HEK293 (cell line): Measurements from ENCODE around the gene PDF.

Experiments
- CTCF ChIA-PET: fragments of 350-600 bp; formaldehyde crosslinking; extraction: SDS; loops from one replicate; lab custom pipeline; 2021; ENCODE audit warnings: antibody characterized with exemption; lab: Yijun Ruan, JAX
- POLR2A ChIA-PET: fragments of 300-600 bp; formaldehyde crosslinking; extraction: SDS; loops from one replicate; lab custom pipeline; 2020; ENCODE audit warnings: antibody characterized with exemption, inconsistent platforms; lab: Yijun Ruan, JAX
- H3K27ac ChIP-seq: fragments of 200-500 bp; sonication (Bioruptor generic); 2 replicates; pipeline ENCODE4 v1.5.1; 2014; ENCODE audit warnings: low read depth, low read length, control low read depth, inconsistent platforms; ENCODE audit errors: extremely low read depth
- H3K36me3 ChIP-seq, 2 experiments: fragments of 200-500 bp in 1 of 2; sonication (Bioruptor generic) in 1 of 2; 1 replicate in 1 of 2; 2 replicates in 1 of 2; pipeline ENCODE4 v1.5.1; 2014 to 2017; ENCODE audit warnings: inconsistent platforms in 2 of 2, low read length in 2 of 2; ENCODE audit not compliant: control insufficient read depth in 2 of 2, insufficient read depth in 1 of 2
- H3K4me1 ChIP-seq: fragments of 200-500 bp; sonication (Bioruptor generic); 2 replicates; pipeline ENCODE4 v1.5.1; 2014; ENCODE audit warnings: mild to moderate bottlenecking, low read length, inconsistent platforms; ENCODE audit not compliant: control insufficient read depth, insufficient read depth
- H3K4me3 ChIP-seq: 2 replicates; pipeline ENCODE4 v1.5.1; 2011; ENCODE audit warnings: low read depth, mild to moderate bottlenecking, control low read depth, low read length, moderate library complexity
- H3K9me3 ChIP-seq: fragments of 200-500 bp; sonication (Bioruptor generic); 2 replicates; pipeline ENCODE4 v1.5.1; 2014; ENCODE audit warnings: low read depth, low read length, inconsistent platforms; ENCODE audit not compliant: control insufficient read depth, insufficient read depth
- IKZF3 ChIP-seq: fragments of 450-650 bp; IDR thresholded peaks from 2 replicates; pipeline ENCODE4 v1.5.0; 2018; ENCODE audit warnings: missing biosample characterization, mild to moderate bottlenecking, missing genetic modification characterization, moderate library complexity
- PRDM1 ChIP-seq: fragments of 450-650 bp; formaldehyde crosslinking; IDR thresholded peaks from 2 replicates; pipeline ENCODE4; 2016; ENCODE audit warnings: missing biosample characterization, missing genetic modification characterization
- SCRT2 ChIP-seq: fragments of 450-650 bp; formaldehyde crosslinking; IDR thresholded peaks from 2 replicates; pipeline ENCODE4 v1.5.1; 2016; ENCODE audit warnings: missing biosample characterization, missing genetic modification characterization
- ZEB2 ChIP-seq: fragments of 450-650 bp; formaldehyde crosslinking; IDR thresholded peaks from 2 replicates; pipeline ENCODE4 v1.5.1; 2016; ENCODE audit warnings: missing biosample characterization, missing genetic modification characterization
- ZNF133 ChIP-seq: fragments of 450-650 bp; formaldehyde crosslinking; IDR thresholded peaks from 2 replicates; pipeline ENCODE4 v1.5.1; 2016; ENCODE audit warnings: missing biosample characterization, missing genetic modification characterization
- ZNF184 ChIP-seq: fragments of 450-650 bp; IDR thresholded peaks from 2 replicates; pipeline ENCODE4 v1.5.1; 2018; ENCODE audit warnings: missing biosample characterization, mild to moderate bottlenecking, missing genetic modification characterization
- ZNF501 ChIP-seq: fragments of 450-650 bp; formaldehyde crosslinking; IDR thresholded peaks from 2 replicates; pipeline ENCODE4 v1.5.1; 2016; ENCODE audit warnings: missing biosample characterization, missing genetic modification characterization
- ZNF560 ChIP-seq: fragments of 450-650 bp; formaldehyde crosslinking; IDR thresholded peaks from 2 replicates; pipeline ENCODE4 v1.5.1; 2017; ENCODE audit warnings: missing biosample characterization, missing genetic modification characterization, borderline replicate concordance
- ZNF600 ChIP-seq: fragments of 450-650 bp; formaldehyde crosslinking; IDR thresholded peaks from 2 replicates; pipeline ENCODE4 v1.5.1; 2016; ENCODE audit warnings: missing biosample characterization, missing genetic modification characterization
- ZSCAN30 ChIP-seq: fragments of 450-650 bp; IDR thresholded peaks from 2 replicates; pipeline ENCODE4 v1.5.1; 2018; ENCODE audit warnings: missing biosample characterization, mild to moderate bottlenecking, missing genetic modification characterization, moderate library complexity
- TF ChIP-seq, protein P1 (sequence below): fragments of 450-650 bp; formaldehyde crosslinking; IDR thresholded peaks from 2 replicates; pipeline ENCODE4 v1.5.0; 2017; ENCODE audit warnings: missing biosample characterization, missing genetic modification characterization, borderline replicate concordance
- TF ChIP-seq, protein P2 (sequence below): fragments of 450-650 bp; formaldehyde crosslinking; IDR thresholded peaks from 2 replicates; pipeline ENCODE4 v1.5.1; 2016; ENCODE audit warnings: missing biosample characterization, missing genetic modification characterization
- TF ChIP-seq, protein P3 (sequence below): fragments of 450-650 bp; formaldehyde crosslinking; IDR thresholded peaks from 2 replicates; pipeline ENCODE4 v1.5.1; 2016; ENCODE audit warnings: missing biosample characterization, missing genetic modification characterization, low read depth
- TF ChIP-seq, protein P4 (sequence below): sonication (generic); formaldehyde crosslinking; IDR thresholded peaks from 2 replicates; pipeline ENCODE4 v1.8.1; 2022; ENCODE audit warnings: mild to moderate bottlenecking, moderate library complexity, missing genetic modification reagents
- TF ChIP-seq, protein P5 (sequence below): fragments of 450-650 bp; formaldehyde crosslinking; IDR thresholded peaks from 2 replicates; pipeline ENCODE4 v1.5.1; 2017; ENCODE audit warnings: missing biosample characterization, mild to moderate bottlenecking, missing genetic modification characterization, moderate library complexity
- TF ChIP-seq, protein P6 (sequence below): fragments of 450-650 bp; formaldehyde crosslinking; IDR thresholded peaks from 2 replicates; pipeline ENCODE4 v1.5.1; 2017; ENCODE audit warnings: missing biosample characterization, missing genetic modification characterization

PDF gene

DNA sequence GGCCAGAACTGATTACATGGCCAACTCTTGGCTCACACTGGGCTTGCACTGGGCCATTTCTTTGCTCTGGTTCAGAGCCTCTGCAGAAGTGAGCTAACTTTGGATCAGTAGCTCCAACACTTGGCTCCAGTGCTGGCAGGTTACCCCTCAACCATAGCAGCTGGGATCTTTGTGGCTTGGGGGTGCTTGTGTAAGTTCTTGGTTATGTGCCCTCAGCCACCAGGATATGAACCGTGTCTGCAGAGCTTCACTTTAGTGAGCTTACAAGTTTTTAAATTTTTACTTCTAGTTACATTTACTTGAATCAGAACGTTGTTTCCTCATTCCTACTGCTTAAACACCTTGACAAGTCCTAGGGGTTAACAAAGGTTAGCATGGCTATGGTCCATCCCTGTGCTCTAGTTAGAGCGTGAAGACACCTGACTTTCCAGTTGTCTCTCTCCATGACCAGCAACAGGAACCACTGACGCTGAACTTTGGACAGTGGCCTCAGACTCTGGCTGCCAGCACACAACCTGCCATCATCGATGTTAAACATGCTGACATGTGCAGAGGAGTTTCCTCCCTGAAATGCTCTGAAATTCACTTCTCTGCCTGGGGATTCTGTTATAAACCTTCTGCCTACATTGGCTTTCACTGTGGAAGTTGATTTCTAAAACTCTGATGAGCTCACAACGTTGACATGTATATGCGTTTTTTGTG is 4.1 kb downstream of the PDF start:
- Histone ChIP-seq H3K4me1 (peaks cover 8% of the 10 kb centered on the region), H3K36me3 (peaks cover 25 to 79% of the 10 kb centered on the region in 2 experiments; a peak in 2 of 3 replicates), H3K4me3 (no peak overlapping the region), H3K9me3 (no peaks in the 10 kb centered on the region), H3K27ac (peak overlapping the region; percentile 38; the same call in 1 of the 2 replicates)
- ChIA-PET CTCF (interaction anchor here (0.8 kb wide), 1 partner anchor 12 kb away, joined by 3 read pairs; no protein-coding TSS in a partner anchor), POLR2A (interaction anchor here (4.9 kb wide), 1 partner anchor 14 kb away, joined by 27 read pairs; the partner anchor contains the start of genes COG8 and NIP7)
- TF ChIP-seq, protein P1, sequence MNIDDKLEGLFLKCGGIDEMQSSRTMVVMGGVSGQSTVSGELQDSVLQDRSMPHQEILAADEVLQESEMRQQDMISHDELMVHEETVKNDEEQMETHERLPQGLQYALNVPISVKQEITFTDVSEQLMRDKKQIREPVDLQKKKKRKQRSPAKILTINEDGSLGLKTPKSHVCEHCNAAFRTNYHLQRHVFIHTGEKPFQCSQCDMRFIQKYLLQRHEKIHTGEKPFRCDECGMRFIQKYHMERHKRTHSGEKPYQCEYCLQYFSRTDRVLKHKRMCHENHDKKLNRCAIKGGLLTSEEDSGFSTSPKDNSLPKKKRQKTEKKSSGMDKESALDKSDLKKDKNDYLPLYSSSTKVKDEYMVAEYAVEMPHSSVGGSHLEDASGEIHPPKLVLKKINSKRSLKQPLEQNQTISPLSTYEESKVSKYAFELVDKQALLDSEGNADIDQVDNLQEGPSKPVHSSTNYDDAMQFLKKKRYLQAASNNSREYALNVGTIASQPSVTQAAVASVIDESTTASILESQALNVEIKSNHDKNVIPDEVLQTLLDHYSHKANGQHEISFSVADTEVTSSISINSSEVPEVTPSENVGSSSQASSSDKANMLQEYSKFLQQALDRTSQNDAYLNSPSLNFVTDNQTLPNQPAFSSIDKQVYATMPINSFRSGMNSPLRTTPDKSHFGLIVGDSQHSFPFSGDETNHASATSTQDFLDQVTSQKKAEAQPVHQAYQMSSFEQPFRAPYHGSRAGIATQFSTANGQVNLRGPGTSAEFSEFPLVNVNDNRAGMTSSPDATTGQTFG (tag by site-specific recombination), result no peak
- TF ChIP-seq SCRT2 (peak; percentile 30; the same call in 1 of the 2 replicates), ZNF184 (tag by site-specific recombination) (no peak), ZNF501 (tag by site-specific recombination) (no peak), ZNF560 (tag by site-specific recombination) (no peak), PRDM1 (tag by site-specific recombination) (peak; percentile 35; the same call in 1 of the 2 replicates), ZSCAN30 (no peak), IKZF3 (no peak), ZNF600 (tag by site-specific recombination) (no peak; the same call in 1 of the 2 replicates), ZNF133 (tag by site-specific recombination) (no peak), ZEB2 (tag by site-specific recombination) (no peak)
- TF ChIP-seq, protein P2, sequence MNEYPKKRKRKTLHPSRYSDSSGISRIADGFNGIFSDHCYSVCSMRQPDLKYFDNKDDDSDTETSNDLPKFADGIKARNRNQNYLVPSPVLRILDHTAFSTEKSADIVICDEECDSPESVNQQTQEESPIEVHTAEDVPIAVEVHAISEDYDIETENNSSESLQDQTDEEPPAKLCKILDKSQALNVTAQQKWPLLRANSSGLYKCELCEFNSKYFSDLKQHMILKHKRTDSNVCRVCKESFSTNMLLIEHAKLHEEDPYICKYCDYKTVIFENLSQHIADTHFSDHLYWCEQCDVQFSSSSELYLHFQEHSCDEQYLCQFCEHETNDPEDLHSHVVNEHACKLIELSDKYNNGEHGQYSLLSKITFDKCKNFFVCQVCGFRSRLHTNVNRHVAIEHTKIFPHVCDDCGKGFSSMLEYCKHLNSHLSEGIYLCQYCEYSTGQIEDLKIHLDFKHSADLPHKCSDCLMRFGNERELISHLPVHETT (tag by site-specific recombination), result no peak
- TF ChIP-seq, protein P3, sequence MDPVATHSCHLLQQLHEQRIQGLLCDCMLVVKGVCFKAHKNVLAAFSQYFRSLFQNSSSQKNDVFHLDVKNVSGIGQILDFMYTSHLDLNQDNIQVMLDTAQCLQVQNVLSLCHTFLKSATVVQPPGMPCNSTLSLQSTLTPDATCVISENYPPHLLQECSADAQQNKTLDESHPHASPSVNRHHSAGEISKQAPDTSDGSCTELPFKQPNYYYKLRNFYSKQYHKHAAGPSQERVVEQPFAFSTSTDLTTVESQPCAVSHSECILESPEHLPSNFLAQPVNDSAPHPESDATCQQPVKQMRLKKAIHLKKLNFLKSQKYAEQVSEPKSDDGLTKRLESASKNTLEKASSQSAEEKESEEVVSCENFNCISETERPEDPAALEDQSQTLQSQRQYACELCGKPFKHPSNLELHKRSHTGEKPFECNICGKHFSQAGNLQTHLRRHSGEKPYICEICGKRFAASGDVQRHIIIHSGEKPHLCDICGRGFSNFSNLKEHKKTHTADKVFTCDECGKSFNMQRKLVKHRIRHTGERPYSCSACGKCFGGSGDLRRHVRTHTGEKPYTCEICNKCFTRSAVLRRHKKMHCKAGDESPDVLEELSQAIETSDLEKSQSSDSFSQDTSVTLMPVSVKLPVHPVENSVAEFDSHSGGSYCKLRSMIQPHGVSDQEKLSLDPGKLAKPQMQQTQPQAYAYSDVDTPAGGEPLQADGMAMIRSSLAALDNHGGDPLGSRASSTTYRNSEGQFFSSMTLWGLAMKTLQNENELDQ (tag by site-specific recombination), result no peak
- TF ChIP-seq, protein P4, sequence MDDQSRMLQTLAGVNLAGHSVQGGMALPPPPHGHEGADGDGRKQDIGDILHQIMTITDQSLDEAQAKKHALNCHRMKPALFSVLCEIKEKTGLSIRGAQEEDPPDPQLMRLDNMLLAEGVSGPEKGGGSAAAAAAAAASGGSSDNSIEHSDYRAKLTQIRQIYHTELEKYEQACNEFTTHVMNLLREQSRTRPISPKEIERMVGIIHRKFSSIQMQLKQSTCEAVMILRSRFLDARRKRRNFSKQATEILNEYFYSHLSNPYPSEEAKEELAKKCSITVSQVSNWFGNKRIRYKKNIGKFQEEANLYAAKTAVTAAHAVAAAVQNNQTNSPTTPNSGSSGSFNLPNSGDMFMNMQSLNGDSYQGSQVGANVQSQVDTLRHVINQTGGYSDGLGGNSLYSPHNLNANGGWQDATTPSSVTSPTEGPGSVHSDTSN (CRISPR knock-in tag), result no peak
- TF ChIP-seq, protein P5, sequence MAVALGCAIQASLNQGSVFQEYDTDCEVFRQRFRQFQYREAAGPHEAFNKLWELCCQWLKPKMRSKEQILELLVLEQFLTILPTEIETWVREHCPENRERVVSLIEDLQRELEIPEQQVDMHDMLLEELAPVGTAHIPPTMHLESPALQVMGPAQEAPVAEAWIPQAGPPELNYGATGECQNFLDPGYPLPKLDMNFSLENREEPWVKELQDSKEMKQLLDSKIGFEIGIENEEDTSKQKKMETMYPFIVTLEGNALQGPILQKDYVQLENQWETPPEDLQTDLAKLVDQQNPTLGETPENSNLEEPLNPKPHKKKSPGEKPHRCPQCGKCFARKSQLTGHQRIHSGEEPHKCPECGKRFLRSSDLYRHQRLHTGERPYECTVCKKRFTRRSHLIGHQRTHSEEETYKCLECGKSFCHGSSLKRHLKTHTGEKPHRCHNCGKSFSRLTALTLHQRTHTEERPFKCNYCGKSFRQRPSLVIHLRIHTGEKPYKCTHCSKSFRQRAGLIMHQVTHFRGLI (tag by site-specific recombination), result peak; percentile 88
- TF ChIP-seq, protein P6, sequence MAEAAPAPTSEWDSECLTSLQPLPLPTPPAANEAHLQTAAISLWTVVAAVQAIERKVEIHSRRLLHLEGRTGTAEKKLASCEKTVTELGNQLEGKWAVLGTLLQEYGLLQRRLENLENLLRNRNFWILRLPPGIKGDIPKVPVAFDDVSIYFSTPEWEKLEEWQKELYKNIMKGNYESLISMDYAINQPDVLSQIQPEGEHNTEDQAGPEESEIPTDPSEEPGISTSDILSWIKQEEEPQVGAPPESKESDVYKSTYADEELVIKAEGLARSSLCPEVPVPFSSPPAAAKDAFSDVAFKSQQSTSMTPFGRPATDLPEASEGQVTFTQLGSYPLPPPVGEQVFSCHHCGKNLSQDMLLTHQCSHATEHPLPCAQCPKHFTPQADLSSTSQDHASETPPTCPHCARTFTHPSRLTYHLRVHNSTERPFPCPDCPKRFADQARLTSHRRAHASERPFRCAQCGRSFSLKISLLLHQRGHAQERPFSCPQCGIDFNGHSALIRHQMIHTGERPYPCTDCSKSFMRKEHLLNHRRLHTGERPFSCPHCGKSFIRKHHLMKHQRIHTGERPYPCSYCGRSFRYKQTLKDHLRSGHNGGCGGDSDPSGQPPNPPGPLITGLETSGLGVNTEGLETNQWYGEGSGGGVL, result no peak
